SJCRH30 (cell line): ENCODE data around the gene WDR49. TPM values are rescaled to one million over a fixed set of nuclear protein-coding genes. Genes with fewer than 3 reads are reported as not detected.
"Not testable (repeated sequence)": the region's sequence is repeated elsewhere in the genome, so short reads cannot be mapped to it uniquely, and the experiment has no call there.

Experiments used
- DNase-seq, 2 experiments: peaks; one replicate each; pipeline ENCODE4 v3.0.0-alpha.2; 2015 to 2020
- H3K27ac ChIP-seq: fragments of 250-450 bp; sonication (Bioruptor Pico); 2 replicates; pipeline ENCODE4 v1.5.1; 2020; ENCODE audit warnings: mild to moderate bottlenecking, moderate library complexity
- H3K27me3 ChIP-seq: fragments of 250-450 bp; sonication (Bioruptor Pico); 2 replicates; pipeline ENCODE4 v1.5.1; 2020; ENCODE audit warnings: mild to moderate bottlenecking, moderate library complexity
- H3K36me3 ChIP-seq: fragments of 250-450 bp; sonication (Bioruptor Pico); 2 replicates; pipeline ENCODE4 v1.5.1; 2020; ENCODE audit warnings: mild to moderate bottlenecking, moderate library complexity
- H3K4me1 ChIP-seq: fragments of 250-450 bp; sonication (Bioruptor Pico); 2 replicates; pipeline ENCODE4 v1.5.1; 2020; ENCODE audit warnings: mild to moderate bottlenecking, moderate library complexity
- H3K4me3 ChIP-seq: fragments of 250-450 bp; sonication (Bioruptor Pico); 2 replicates; pipeline ENCODE4 v1.5.1; 2020; ENCODE audit warnings: mild to moderate bottlenecking, moderate library complexity
- H3K9me3 ChIP-seq: fragments of 250-450 bp; sonication (Bioruptor Pico); replicated peaks from 2 replicates; pipeline ENCODE4 v1.5.1; 2020; ENCODE audit warnings: mild to moderate bottlenecking, moderate library complexity
- total RNA-seq: library from RNA; depleted of rRNA; stranded (reverse); fragments of >200 nt; shearing (Covaris generic); gene quantifications from 2 replicates; pipeline ENCODE4 v1.2.3, GENCODE V29; 2014

The WDR49 gene
- total RNA-seq, 1 experiment from 2014 or later, result not detected

DNA sequence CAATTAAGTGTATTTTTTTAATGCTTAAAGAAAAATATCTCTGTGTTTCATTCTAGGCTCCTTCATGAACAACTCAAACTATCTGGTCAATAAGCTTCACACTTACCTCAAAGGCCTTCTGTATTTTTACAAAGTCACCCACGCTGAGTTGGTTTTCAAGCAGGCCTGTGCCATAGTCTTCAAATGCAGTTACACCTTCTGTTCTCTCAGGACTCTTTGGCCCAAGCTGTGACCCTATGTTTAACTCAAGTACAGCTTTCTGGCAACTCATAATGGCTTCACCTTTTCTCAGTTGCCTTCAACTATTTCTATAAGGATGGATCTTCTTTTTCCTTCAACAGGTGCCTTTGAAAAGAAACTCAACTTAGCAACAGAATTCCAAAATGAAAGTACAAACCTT, 587 bp downstream of the WDR49 start:
- no peak overlapping the region for H3K4me3 ChIP-seq
- DNase-seq, result no peak
- no peak overlapping the region for H3K27ac ChIP-seq
- H3K4me1 ChIP-seq, result no peaks in the 10 kb centered on the region
- H3K36me3 ChIP-seq, result no peaks in the 10 kb centered on the region
- no peaks in the 10 kb centered on the region for H3K9me3 ChIP-seq
- H3K27me3 ChIP-seq, result no peaks in the 10 kb centered on the region

DNA sequence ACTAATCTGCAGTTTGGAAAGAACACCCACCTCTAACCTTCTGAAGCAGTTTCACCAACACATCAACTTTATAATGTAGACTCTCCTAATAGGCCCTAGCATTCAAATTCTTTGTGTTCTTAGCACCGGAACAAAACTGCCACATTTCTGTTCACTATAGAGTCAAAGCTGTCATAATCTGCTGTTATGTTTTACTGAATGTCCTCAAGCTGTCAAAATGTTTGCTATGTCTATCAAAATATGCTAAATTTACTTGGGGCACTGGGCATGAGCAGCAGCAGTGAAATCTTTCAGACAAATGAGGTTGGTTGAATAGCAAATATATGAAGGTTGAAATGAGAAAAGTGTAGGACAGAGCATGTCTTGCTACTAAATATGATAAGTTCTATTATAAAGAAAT, 1.9 kb downstream of the WDR49 start:
- no peak overlapping the region for H3K27ac ChIP-seq
- no peaks in the 10 kb centered on the region for H3K36me3 ChIP-seq
- no peaks in the 10 kb centered on the region for H3K4me1 ChIP-seq
- no peak overlapping the region for H3K4me3 ChIP-seq
- H3K27me3 ChIP-seq, result no peaks in the 10 kb centered on the region
- DNase-seq, result no peak
- no peaks in the 10 kb centered on the region for H3K9me3 ChIP-seq

DNA sequence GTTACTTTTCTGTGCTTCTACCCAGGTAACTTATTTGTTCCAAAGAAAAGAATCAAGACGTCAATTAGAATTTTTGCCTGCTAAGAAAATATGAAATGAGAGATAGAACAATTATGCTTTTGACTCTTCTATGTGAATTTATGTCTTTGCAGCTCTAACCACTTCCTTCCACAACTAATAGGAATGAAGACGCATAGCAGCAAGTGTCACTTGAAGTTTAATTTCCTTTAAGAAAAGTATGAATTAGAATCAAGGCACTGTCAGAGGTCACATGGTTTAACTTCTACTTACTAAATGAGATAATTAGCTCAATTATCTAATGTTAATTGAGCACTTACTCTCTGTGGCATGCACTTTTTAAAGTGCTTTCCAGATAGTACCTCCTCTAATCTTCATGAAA, 3.3 kb downstream of the WDR49 start:
- no peak overlapping the region for H3K4me3 ChIP-seq
- no peak overlapping the region for H3K27ac ChIP-seq
- no peaks in the 10 kb centered on the region for H3K9me3 ChIP-seq
- H3K27me3 ChIP-seq, result no peaks in the 10 kb centered on the region
- no peak for DNase-seq
- no peaks in the 10 kb centered on the region for H3K36me3 ChIP-seq
- no peaks in the 10 kb centered on the region for H3K4me1 ChIP-seq

DNA sequence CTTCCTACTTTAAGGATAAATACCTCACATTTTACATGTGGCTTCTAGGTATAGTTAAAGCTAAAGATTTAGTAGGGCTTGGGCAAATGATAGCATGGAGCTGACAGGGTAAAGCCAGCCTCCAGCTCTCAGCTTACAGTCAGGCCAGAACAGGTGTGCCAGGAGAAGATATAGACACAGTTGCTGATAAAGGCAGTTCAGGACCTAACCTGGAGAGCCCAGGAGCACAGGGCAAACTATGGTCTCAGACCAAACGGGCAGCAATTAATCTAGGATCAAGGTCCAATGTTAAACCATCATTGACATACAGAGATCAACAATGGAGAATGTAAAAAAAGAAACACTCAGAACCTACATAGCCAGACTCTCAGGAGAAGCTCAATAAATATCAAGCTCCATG, 4.0 kb downstream of the WDR49 start:
- Histone ChIP-seq H3K4me1 (no peaks in the 10 kb centered on the region), H3K27me3 (no peaks in the 10 kb centered on the region), H3K9me3 (no peaks in the 10 kb centered on the region), H3K4me3 (no peak overlapping the region), H3K27ac (no peak overlapping the region), H3K36me3 (no peaks in the 10 kb centered on the region)
- no peak for DNase-seq

DNA sequence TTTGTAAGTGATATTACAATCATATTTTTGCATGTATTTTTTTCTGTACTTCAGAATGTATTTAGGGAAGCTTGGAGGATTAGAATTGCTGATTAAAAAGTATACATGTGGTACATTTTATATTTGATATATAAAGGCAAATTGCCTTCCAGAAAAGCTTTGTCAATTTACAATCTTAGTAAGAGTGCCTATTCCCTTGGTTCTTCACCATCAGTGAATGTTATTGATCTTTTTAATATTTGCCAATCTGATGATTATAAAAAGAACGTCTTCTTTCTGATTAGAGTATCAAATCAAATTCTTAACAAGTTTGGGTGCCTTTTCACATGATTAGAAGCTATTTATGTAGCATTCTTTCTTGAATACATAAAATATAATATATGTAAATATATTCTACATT, 9.1 kb downstream of the WDR49 start:
- Histone ChIP-seq H3K9me3 (no peaks in the 10 kb centered on the region), H3K4me1 (no peaks in the 10 kb centered on the region), H3K27me3 (no peaks in the 10 kb centered on the region), H3K4me3 (no peak overlapping the region), H3K27ac (no peak overlapping the region), H3K36me3 (no peaks in the 10 kb centered on the region)
- DNase-seq, result no peak

DNA sequence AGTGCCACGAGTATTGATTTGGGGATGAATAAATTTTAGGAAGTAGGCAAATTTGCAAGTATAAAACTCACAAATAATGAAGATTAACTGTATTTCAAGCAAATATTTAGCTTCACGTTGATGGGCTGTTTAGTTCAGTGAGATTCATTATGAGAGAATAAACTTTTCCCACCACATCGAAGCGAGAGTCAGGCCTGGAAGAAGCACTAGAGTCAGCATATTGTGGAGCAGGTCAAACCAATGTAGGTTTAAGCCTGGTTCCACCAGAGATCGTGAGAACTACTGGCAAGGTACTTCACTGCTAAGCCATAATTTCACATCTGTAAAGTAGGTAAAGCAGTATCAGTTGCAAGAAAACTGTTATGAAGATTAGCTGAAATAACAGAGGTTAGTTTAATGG, 22.3 kb downstream of the WDR49 start:
- H3K36me3 ChIP-seq, result no peaks in the 10 kb centered on the region
- no peak for DNase-seq
- no peaks in the 10 kb centered on the region for H3K9me3 ChIP-seq
- H3K4me1 ChIP-seq, result no peaks in the 10 kb centered on the region
- H3K27ac ChIP-seq, result no peak overlapping the region
- no peaks in the 10 kb centered on the region for H3K27me3 ChIP-seq
- H3K4me3 ChIP-seq, result no peak overlapping the region

DNA sequence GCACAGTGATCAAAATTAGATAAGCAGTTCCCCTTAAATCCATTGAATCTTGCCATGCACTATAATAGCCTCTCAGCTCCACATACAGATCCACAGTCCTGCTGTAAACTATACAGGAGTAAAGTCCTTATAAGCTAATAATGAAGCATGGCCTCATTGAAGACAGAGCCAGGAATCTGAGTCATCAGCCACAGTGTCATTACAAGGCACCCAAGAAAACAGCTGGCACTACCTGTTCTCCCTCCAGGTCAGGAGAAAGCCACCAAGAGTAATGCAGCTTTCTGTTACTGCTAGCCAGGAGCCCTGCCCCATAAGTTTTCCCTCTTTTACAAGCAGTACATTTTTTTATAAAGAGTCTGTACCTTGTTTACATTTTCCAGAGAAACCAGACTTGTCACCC, 27.3 kb downstream of the WDR49 start:
- peak in 1 of 2 experiments; percentile 13 for DNase-seq
- no peaks in the 10 kb centered on the region for H3K4me1 ChIP-seq
- no peaks in the 10 kb centered on the region for H3K9me3 ChIP-seq
- H3K4me3 ChIP-seq, result no peak overlapping the region
- H3K36me3 ChIP-seq, result no peaks in the 10 kb centered on the region
- no peak overlapping the region for H3K27ac ChIP-seq
- no peaks in the 10 kb centered on the region for H3K27me3 ChIP-seq

GRCh38 chr3:167615030-167615429, 38.7 kb downstream of the WDR49 start:
- no peaks in the 10 kb centered on the region for H3K27me3 ChIP-seq
- H3K4me3 ChIP-seq, result no peak overlapping the region
- no peaks in the 10 kb centered on the region for H3K36me3 ChIP-seq
- H3K27ac ChIP-seq, result no peak overlapping the region
- H3K9me3 ChIP-seq, result no peaks in the 10 kb centered on the region
- H3K4me1 ChIP-seq, result no peaks in the 10 kb centered on the region
- DNase-seq, result no peak

DNA sequence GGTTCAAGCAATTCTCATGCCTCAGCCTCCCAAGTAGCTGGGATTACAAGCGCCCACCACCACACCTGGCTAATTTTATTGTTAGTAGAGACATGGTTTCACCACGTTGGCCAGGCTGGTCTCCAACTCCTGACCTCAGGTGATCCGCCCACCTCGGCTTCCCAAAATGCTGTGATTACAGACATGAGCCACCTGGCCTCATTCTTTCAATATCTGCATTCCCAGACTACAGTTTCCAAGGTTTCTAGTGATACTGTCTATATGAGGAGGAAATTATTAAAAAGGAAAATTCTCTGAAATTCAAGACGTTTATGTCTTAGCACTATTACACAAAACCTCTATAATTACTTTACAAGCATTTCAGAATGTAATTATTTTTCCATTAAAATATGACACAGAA, 39.5 kb downstream of the WDR49 start:
- DNase-seq, H3K9me3 ChIP-seq, H3K36me3 ChIP-seq, H3K27me3 ChIP-seq, H3K4me3 ChIP-seq, H3K27ac ChIP-seq, H3K4me1 ChIP-seq: not testable (repeated sequence)

GRCh38 chr3:167611718-167612117, 42.0 kb downstream of the WDR49 start:
- no peaks in the 10 kb centered on the region for H3K36me3 ChIP-seq
- H3K9me3 ChIP-seq, result no peaks in the 10 kb centered on the region
- H3K4me1 ChIP-seq, result no peaks in the 10 kb centered on the region
- H3K27ac ChIP-seq, result no peak overlapping the region
- no peaks in the 10 kb centered on the region for H3K27me3 ChIP-seq
- no peak overlapping the region for H3K4me3 ChIP-seq
- no peak for DNase-seq

- Histone ChIP-seq H3K4me1 (no peaks in the 10 kb centered on the region), H3K27ac (no peak overlapping the region), H3K9me3 (no peaks in the 10 kb centered on the region), H3K27me3 (no peaks in the 10 kb centered on the region), H3K36me3 (no peaks in the 10 kb centered on the region), H3K4me3 (no peak overlapping the region)
- DNase-seq, result no peak
These were observed 44.6 kb downstream of the WDR49 start for GRCh38 chr3:167609156-167609555.

DNA sequence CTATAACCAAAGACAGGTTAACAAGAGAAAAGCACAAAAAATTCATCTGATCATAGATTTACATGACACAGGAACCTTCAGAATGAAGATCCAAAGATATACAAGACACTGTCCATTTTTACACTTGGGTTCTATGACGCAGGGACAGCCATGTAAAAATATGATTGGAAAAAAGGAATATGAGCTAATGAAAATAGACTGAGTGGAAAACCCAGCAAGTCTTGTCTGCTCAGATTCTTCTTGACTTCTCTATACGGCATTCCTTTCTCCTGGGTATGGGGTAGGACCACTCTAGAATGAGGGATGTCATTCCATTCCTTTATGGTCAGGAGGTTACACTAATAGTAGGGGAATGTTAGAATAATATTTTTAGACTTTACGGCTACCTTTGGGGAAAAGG, 46.9 kb downstream of the WDR49 start:
- Histone ChIP-seq H3K4me1 (no peaks in the 10 kb centered on the region), H3K4me3 (no peak overlapping the region), H3K27me3 (no peaks in the 10 kb centered on the region), H3K36me3 (no peaks in the 10 kb centered on the region), H3K9me3 (no peaks in the 10 kb centered on the region), H3K27ac (no peak overlapping the region)
- DNase-seq, result no peak

DNA sequence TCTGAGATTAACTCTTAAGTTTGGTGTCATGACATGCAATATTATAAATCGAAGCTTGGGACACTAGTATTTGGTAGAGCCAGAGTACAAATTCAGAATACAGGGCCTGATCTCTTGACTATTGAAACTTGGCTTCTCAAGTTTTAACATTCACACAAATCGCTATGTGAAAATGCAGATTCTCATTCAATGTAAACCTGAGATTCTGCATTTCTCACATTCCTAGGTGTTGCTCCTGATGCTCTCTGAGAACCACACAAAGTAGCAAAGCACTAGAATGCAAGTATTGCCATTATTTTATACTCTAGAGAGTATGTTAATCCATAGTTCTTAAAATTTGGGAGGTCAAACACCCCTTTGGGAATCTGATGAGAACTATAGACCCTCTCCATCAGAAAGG, 47.9 kb downstream of the WDR49 start:
- H3K9me3 ChIP-seq, result no peaks in the 10 kb centered on the region
- no peak for DNase-seq
- H3K27me3 ChIP-seq, result no peaks in the 10 kb centered on the region
- H3K36me3 ChIP-seq, result no peaks in the 10 kb centered on the region
- H3K4me3 ChIP-seq, result no peak overlapping the region
- no peaks in the 10 kb centered on the region for H3K4me1 ChIP-seq
- H3K27ac ChIP-seq, result no peak overlapping the region

DNA sequence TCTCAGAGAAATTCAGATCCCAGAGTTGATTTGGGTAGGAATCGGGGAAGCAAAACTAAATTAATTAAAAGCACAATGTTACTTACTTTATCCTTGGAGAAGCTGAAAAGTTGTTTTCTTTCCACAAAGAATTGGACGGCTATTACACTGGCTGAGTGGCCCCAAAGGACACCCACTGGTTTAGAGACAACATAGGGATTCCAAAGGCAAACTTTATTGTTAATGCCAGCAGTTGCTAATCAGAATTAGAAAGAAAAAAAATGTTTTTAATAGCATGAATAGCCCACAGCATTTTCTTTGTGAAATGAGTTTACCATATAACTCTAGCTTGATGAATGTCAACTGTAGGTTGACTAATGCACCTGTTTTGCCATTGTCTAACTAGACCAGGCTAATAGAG, 51.7 kb downstream of the WDR49 start:
- no peaks in the 10 kb centered on the region for H3K4me1 ChIP-seq
- H3K36me3 ChIP-seq, result no peaks in the 10 kb centered on the region
- no peak overlapping the region for H3K4me3 ChIP-seq
- no peak for DNase-seq
- H3K27ac ChIP-seq, result no peak overlapping the region
- H3K9me3 ChIP-seq, result no peaks in the 10 kb centered on the region
- H3K27me3 ChIP-seq, result no peaks in the 10 kb centered on the region

DNA sequence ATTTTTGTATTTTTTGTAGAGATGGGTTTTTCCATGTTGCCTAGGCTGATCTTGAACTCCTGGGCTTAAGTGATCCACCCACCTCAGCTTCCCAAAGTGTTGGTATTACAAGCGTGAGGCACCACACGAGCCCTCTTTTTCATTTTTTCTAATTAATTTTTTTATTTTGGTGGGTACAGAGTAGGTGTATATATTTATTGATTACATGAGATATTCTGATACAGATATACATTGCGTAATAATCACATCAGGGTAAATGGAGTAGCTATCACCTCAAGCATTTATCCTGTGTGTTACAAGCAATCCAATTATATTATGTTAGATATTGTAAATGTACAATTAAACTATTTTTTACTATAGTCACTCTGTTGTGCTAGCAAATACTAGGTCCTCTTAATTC, 66.1 kb downstream of the WDR49 start:
- no peaks in the 10 kb centered on the region for H3K4me1 ChIP-seq
- no peaks in the 10 kb centered on the region for H3K27me3 ChIP-seq
- H3K9me3 ChIP-seq, result no peaks in the 10 kb centered on the region
- H3K4me3 ChIP-seq, result no peak overlapping the region
- no peak overlapping the region for H3K27ac ChIP-seq
- no peaks in the 10 kb centered on the region for H3K36me3 ChIP-seq
- DNase-seq, result no peak

DNA sequence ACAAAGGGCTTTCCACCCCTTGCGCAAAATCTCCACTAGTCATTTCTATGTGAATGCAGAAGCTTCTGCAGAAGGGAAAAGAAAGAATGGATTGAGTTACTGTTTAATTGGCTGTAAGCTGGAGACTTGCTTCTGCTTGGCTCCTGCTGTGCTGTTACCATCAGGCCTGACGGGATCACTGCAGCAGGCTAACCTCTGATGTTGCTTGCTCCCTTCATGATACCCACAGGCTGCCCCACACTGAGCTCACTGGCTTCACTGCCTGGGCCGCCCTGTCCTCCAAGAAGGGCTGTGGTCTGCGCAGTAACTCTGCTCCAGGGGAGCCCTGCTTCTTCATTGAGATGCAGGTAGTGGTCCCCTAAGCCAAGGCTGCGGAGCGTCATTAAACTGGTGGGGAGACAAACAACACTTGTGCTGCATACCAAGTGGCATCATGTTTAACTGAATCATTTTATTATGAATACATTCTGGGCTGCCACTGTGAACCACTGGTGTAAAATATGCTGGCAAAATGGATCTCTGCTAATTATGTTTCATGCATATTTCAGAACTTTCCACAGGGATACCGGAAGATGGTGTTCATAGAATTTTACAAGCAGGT, 78.6 kb downstream of the WDR49 start:
- no peak for DNase-seq
- no peaks in the 10 kb centered on the region for H3K36me3 ChIP-seq
- H3K27me3 ChIP-seq, result no peaks in the 10 kb centered on the region
- no peaks in the 10 kb centered on the region for H3K9me3 ChIP-seq
- H3K4me3 ChIP-seq, result no peak overlapping the region
- H3K27ac ChIP-seq, result no peak overlapping the region
- no peaks in the 10 kb centered on the region for H3K4me1 ChIP-seq
